Measurements from ENCODE around the gene RPS6KA6.

The RPS6KA6 gene

DNA sequence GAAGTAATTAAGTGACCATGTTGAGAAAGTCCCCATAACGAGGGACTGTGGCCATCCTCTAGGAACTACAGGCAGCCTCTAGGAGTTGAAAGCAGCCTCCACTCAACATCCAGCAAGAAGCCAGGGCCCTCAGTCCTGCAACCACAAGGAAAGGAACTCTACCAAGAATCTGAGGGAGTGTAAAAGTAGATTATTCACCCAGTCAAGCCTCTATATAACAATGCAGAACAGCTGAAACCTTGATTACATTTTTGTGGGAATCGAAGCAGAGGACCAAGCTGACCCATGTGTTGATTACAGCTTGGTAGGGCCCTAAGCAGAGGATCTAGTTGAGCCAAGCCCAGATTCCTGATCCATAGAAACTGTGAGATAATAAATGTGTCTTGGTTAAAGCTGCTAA, 17.1 kb downstream of the RPS6KA6 start:
- no peak for ATAC-seq
- TF ChIP-seq ARNTL (CRISPR knock-in tag; IDR thresholded peaks at IDR 0.05; ENCODE audit: borderline replicate concordance, low read depth) (no peak), OSR1 (CRISPR knock-in tag; IDR thresholded peaks at IDR 0.05) (no peak), ZC3H10 (CRISPR knock-in tag; IDR thresholded peaks at IDR 0.05) (no peak), ZNF70 (CRISPR knock-in tag; IDR thresholded peaks at IDR 0.05) (no peak), ZFP3 (CRISPR knock-in tag; IDR thresholded peaks at IDR 0.05) (no peak), BACH2 (CRISPR knock-in tag; IDR thresholded peaks at IDR 0.05; ENCODE audit: borderline replicate concordance) (no peak), ZNF565 (CRISPR knock-in tag; conservative IDR thresholded peaks at IDR 0.05; ENCODE audit: low read depth) (no peak), ZFP30 (CRISPR knock-in tag; IDR thresholded peaks at IDR 0.05) (no peak), ISL1 (CRISPR knock-in tag; IDR thresholded peaks at IDR 0.05) (no peak), GLIS3 (CRISPR knock-in tag; IDR thresholded peaks at IDR 0.05) (no peak), CSDC2 (CRISPR knock-in tag; IDR thresholded peaks at IDR 0.05) (no peak), POU6F1 (CRISPR knock-in tag; IDR thresholded peaks at IDR 0.05; ENCODE audit: borderline replicate concordance, low read depth) (no peak), ESRRG (CRISPR knock-in tag; IDR thresholded peaks at IDR 0.05) (no peak), SNAI2 (CRISPR knock-in tag; IDR thresholded peaks at IDR 0.05) (no peak), RARB (CRISPR knock-in tag; IDR thresholded peaks at IDR 0.05) (no peak), PPARA (CRISPR knock-in tag; IDR thresholded peaks at IDR 0.05; ENCODE audit: borderline replicate concordance) (no peak), TOX (CRISPR knock-in tag; IDR thresholded peaks at IDR 0.05; ENCODE audit: borderline replicate concordance) (no peak)
- TF ChIP-seq, protein P1, sequence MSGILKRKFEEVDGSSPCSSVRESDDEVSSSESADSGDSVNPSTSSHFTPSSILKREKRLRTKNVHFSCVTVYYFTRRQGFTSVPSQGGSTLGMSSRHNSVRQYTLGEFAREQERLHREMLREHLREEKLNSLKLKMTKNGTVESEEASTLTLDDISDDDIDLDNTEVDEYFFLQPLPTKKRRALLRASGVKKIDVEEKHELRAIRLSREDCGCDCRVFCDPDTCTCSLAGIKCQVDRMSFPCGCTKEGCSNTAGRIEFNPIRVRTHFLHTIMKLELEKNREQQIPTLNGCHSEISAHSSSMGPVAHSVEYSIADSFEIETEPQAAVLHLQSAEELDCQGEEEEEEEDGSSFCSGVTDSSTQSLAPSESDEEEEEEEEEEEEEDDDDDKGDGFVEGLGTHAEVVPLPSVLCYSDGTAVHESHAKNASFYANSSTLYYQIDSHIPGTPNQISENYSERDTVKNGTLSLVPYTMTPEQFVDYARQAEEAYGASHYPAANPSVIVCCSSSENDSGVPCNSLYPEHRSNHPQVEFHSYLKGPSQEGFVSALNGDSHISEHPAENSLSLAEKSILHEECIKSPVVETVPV (CRISPR knock-in tag; IDR thresholded peaks at IDR 0.05) = no peak
- TF ChIP-seq, protein P2, sequence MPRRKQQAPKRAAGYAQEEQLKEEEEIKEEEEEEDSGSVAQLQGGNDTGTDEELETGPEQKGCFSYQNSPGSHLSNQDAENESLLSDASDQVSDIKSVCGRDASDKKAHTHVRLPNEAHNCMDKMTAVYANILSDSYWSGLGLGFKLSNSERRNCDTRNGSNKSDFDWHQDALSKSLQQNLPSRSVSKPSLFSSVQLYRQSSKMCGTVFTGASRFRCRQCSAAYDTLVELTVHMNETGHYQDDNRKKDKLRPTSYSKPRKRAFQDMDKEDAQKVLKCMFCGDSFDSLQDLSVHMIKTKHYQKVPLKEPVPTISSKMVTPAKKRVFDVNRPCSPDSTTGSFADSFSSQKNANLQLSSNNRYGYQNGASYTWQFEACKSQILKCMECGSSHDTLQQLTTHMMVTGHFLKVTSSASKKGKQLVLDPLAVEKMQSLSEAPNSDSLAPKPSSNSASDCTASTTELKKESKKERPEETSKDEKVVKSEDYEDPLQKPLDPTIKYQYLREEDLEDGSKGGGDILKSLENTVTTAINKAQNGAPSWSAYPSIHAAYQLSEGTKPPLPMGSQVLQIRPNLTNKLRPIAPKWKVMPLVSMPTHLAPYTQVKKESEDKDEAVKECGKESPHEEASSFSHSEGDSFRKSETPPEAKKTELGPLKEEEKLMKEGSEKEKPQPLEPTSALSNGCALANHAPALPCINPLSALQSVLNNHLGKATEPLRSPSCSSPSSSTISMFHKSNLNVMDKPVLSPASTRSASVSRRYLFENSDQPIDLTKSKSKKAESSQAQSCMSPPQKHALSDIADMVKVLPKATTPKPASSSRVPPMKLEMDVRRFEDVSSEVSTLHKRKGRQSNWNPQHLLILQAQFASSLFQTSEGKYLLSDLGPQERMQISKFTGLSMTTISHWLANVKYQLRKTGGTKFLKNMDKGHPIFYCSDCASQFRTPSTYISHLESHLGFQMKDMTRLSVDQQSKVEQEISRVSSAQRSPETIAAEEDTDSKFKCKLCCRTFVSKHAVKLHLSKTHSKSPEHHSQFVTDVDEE (CRISPR knock-in tag; IDR thresholded peaks at IDR 0.05) = no peak
- TF ChIP-seq, protein P3, sequence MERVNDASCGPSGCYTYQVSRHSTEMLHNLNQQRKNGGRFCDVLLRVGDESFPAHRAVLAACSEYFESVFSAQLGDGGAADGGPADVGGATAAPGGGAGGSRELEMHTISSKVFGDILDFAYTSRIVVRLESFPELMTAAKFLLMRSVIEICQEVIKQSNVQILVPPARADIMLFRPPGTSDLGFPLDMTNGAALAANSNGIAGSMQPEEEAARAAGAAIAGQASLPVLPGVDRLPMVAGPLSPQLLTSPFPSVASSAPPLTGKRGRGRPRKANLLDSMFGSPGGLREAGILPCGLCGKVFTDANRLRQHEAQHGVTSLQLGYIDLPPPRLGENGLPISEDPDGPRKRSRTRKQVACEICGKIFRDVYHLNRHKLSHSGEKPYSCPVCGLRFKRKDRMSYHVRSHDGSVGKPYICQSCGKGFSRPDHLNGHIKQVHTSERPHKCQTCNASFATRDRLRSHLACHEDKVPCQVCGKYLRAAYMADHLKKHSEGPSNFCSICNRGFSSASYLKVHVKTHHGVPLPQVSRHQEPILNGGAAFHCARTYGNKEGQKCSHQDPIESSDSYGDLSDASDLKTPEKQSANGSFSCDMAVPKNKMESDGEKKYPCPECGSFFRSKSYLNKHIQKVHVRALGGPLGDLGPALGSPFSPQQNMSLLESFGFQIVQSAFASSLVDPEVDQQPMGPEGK (CRISPR knock-in tag; IDR thresholded peaks at IDR 0.05; ENCODE audit: borderline replicate concordance) = no peak

GRCh38 chrX:84168574-84168973, 19.4 kb downstream of the RPS6KA6 start:
- ATAC-seq = peak; percentile 57
- TF ChIP-seq GLIS3 (CRISPR knock-in tag; IDR thresholded peaks at IDR 0.05) (no peak), ZNF70 (CRISPR knock-in tag; IDR thresholded peaks at IDR 0.05) (no peak), ZNF8 (CRISPR knock-in tag; IDR thresholded peaks at IDR 0.05) (no peak), ARNTL (CRISPR knock-in tag; IDR thresholded peaks at IDR 0.05; ENCODE audit: borderline replicate concordance, low read depth) (no peak), SNAI2 (CRISPR knock-in tag; IDR thresholded peaks at IDR 0.05) (no peak), OSR1 (CRISPR knock-in tag; IDR thresholded peaks at IDR 0.05) (no peak), PPARA (CRISPR knock-in tag; IDR thresholded peaks at IDR 0.05; ENCODE audit: borderline replicate concordance) (no peak), ZFP30 (CRISPR knock-in tag; IDR thresholded peaks at IDR 0.05) (no peak), ISL1 (CRISPR knock-in tag; IDR thresholded peaks at IDR 0.05) (no peak), CSDC2 (CRISPR knock-in tag; IDR thresholded peaks at IDR 0.05) (no peak), BACH2 (CRISPR knock-in tag; IDR thresholded peaks at IDR 0.05; ENCODE audit: borderline replicate concordance) (no peak)
- TF ChIP-seq, protein P1 (CRISPR knock-in tag; IDR thresholded peaks at IDR 0.05) = no peak

GRCh38 chrX:84168095-84168494, 19.9 kb downstream of the RPS6KA6 start:
- TF ChIP-seq ARNTL (CRISPR knock-in tag; IDR thresholded peaks at IDR 0.05; ENCODE audit: borderline replicate concordance, low read depth) (no peak), ISL1 (CRISPR knock-in tag; IDR thresholded peaks at IDR 0.05) (no peak), BACH2 (CRISPR knock-in tag; IDR thresholded peaks at IDR 0.05; ENCODE audit: borderline replicate concordance) (no peak), ZFP3 (CRISPR knock-in tag; IDR thresholded peaks at IDR 0.05) (no peak), ZNF565 (CRISPR knock-in tag; conservative IDR thresholded peaks at IDR 0.05; ENCODE audit: low read depth) (no peak), CREB5 (CRISPR knock-in tag; IDR thresholded peaks at IDR 0.05; ENCODE audit: low read depth) (no peak), PPARA (CRISPR knock-in tag; IDR thresholded peaks at IDR 0.05; ENCODE audit: borderline replicate concordance) (no peak), ESRRG (CRISPR knock-in tag; IDR thresholded peaks at IDR 0.05) (no peak), RARB (CRISPR knock-in tag; IDR thresholded peaks at IDR 0.05) (no peak)
- ATAC-seq = peak; percentile 59; the same call in 2 of the 3 replicates
